Measurements from ENCODE around the gene UNC13C.
A peak's percentile ranks its signal among the peaks of the same experiment; 100 is the strongest.

UNC13C gene

DNA sequence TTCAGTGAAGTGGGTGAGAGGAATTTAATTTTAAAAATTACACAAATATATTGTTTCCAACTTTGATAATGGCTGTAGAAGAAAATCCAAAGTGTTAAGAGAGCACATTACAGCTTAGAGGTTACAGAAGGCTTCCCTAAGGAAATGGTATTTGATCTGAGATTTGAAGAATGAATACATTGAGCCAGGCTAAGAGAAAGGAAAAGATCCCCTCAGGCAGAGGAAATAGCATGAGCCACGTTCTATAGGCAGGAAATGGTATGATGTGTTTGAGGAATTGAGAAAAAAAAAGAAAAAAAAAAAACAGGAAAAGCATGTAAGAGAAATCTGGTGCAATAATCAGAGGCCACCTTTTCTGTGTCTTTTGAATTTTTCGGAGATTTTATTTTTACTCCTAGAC lies 48.6 kb downstream of the UNC13C start:
- no peak for DNase-seq

DNA sequence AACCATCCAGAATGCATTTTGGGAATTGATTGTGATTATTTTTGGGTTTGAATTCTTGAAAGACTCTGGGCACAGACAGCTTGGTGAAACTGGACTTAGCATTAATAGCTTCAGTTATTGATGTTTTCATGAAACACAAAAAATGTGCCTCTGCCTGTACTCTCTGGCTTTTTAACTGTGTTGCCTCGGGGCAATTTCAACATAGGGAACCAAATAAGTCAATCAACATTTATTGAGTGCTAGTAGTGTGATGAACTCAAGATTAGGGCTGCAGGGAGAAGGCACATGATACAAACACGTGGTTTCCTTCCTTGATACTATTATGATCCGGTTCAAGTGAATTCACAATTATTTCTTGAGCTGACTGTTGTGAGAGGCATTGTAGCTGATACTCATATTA lies 50.8 kb downstream of the UNC13C start:
- no peak for DNase-seq

DNA sequence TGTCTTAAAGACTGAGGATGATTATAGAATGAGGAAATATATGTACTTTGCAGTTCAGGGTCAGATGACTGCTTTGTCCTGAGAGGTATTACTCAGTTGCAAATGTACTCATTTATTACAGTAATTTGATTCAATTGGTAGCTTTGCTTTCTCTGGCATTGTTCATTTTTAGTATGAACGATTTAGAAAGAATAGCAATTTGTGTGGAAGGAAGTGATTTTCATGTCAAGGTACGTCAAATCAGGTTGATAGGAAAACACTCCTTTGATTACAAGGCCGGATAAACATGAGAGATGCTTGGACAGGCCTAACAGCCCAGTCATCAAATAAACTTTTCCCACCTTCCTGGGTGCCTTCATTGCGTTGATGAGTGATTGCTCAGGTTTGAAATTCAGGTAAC lies 53.8 kb downstream of the UNC13C start:
- no peak for DNase-seq

DNA sequence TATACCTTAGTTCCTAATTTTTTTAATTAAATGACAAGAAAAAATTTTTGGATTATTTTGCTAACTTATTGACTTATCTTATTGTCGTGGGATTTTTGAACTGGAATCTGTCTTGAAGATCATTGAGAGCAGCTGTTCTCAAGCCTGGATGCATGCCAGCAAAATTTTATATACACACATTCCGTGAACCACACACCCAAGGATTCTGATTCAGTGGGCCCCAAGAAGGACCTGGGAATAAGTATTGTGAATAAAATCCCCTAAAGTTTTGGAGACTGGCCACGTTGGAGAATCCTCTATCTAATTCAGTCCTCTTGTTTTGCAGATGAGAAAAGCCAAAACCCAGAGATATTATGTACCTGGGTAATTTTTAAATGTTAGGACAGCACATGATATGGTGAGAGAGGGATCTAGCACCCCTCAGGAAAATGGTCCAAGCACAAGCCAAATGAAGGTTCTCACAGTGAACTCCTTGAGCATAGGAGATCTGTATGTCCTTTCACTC lies 55.2 kb downstream of the UNC13C start:
- no peak for DNase-seq

DNA sequence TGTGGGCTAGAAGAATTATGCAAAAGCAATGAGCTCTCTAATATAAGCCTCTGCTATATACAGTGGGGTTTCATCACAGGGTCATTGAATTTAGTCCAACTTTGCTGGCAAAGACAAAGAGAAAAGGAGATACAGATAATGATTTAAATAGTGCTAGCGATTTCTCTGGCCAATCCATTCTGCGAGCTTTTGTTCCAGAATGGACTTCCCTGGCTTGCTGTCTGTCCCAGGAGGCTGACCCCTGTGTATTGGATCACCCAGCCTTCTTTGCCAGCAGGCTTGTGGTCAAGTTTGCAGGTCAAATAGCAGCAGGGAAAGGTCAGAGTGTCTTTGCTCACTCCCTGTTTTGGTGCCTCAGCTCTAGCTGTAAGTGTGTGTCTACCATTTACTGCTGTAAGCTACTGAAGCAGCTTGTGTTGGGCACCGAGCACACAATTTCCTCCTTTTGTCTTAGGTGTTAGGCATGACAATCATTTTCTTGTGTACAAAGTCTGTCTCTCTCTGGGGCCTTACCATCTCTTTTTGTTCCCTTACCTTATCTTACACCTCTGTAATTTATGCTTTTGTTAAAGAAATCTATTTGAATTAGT lies 55.7 kb downstream of the UNC13C start:
- no peak for DNase-seq

DNA sequence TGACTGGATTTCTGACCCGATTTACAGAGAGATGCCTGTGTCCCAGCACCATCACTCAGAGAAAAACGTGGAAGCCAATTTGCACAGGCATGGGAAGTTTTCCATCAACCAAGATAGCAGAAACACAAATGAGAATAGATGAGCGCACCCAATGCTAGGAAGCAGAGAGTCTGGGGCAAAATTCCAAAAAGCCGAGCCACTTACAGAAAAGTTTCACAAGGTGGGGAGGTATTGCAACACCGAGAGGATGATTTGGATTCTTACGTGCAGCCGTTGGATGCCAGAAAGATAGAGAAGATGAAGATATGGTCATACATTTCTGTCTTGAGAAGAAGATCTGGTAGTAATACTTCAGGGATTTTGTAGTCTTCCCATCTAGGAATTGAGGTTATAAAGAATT lies 57.4 kb downstream of the UNC13C start:
- no peak for DNase-seq

DNA sequence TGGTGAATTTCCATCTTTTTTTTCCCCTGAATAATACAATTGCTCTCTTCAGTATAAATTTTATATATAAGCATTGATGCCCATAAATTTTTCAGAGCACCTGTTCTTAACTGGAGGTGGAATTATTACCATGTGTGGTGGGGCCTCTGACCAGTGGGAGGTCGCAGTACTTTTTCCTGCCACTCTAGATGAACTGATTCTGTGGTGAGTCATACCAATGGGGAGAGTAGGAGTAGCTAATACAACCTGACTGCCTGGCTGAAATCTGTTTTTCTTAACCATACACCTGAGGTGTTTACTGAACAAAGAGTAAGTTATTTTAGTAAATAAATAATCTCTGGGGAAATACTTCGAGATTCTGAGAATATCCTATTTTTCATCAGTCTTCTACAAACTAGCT lies 67.2 kb downstream of the UNC13C start:
- DNase-seq: no peak

DNA sequence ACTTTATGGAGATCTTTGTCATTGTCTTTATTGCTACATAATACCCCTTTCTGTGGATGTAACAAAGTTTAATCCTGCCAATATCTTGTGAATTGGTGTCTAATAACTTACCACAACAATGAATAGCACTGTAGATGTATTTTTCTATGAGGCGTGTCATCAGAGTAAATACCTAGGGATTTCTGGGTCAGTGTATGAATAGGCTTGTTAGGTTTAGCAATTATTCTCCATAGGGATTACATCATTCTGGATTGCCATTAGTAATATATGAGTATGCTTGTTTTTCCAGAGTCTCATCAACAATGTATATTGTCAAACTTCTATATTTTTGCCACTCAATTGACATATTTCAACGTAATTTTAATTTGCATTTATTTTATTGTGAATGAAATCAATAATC lies 67.9 kb downstream of the UNC13C start:
- DNase-seq: no peak

DNA sequence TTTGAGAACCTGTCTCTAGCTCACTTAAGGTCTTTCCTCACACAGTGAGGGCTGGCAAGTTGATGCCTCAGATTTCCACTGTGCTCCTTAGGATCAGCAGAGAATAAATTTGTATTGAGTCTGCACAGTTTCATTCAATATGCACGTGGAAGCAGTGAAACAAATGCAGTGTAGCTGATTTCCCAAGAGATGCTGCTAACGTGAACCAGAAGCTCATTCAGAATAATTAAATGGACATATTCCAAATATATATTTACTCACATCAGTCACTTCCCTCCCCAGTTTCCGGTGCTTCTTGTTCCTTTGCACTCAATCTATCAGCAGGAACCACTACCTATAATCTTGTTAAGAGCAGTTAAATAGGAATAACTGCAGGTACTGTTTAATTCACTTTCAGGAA lies 86.1 kb downstream of the UNC13C start:
- DNase-seq: no peak

DNA sequence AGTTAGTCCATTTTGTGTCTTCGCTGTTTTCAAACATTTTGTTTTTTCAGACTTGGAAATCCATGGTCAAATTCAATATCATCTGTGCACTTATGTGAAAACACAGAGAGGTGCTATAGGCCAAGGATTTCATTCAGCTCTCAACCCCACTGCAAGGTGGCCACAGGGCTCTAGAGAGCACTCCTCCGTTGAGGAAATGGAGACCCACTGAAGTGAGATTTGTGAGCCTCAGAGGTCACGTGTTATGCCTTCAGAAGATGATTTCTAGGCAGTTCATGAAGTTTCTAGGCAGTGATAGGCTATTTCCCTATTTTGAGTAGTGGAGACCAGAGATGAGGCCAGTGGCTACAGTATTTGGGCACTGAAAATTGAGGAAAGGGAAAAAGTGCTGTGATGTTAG lies 88.2 kb downstream of the UNC13C start:
- DNase-seq: no peak

DNA sequence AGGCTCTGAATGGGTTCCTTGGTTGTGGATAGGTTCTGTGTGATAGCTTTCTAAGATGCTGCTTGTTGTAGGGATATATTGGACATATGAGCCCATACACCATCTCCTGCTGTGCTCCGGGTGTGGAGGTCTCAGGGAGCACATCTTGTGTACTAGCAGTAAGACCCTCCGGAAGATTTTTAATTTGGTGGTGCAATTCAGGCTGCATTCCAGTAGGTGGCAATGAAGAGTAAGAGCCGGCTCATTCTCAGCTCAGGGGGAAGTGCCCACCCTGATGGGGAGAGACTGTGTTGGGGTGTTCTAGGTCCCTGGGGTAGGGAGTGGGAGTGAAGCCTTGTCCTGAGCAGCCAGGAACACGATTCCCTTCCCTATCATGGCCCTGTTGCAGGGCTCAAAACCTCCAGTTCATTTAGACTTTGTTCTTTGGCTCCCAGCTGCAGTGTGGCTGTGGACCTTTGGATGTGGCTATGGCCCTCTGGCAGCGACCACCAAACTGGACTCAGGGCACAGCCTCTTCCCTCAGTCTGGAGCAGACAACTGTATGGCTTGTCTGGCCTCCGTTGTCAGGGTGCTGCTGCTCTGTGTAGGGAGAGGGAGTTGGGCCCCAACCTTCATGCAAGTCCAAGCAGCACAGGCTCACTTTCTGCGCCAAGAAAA lies 104.7 kb downstream of the UNC13C start:
- peak; percentile 11 for DNase-seq

DNA sequence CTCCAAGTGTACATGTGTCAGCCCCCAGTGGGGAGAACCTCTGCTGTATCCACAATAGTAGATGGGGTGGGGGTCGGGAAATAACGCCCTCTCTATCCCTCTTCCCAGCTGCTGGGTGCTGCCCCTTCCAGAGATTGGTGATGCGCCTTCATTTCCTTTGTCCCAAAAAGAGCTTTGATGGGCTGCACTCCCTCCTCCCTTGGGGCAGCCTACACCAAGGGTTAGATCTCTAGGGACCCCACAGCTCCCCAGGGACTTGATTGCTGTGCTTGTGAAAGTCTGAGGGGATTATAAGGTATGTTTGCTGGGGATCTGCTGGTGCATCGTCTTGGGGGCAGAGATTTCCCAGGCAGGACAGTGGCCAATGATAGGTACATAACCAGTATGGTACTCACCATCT lies 105.3 kb downstream of the UNC13C start:
- no peak for DNase-seq

DNA sequence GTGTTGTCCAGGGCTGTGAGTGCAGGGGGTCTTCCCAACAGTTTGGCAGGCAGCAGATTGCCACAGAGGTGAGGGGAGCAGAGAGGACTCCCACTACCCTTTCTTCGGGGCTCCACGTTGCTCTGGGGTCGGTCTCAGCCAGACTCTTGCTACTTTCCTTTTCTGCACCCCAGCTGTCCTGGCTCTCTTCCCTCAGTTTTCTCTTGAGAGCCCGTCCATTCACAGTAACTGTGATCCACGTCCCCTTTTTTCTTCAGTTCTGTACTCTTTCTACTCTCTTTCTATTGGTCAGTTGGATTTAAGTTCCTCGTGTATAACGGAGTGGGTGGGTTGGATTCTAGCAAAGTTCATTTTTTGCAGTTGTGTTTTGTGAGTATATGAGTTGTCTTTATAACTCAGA lies 105.8 kb downstream of the UNC13C start:
- no peak for DNase-seq

DNA sequence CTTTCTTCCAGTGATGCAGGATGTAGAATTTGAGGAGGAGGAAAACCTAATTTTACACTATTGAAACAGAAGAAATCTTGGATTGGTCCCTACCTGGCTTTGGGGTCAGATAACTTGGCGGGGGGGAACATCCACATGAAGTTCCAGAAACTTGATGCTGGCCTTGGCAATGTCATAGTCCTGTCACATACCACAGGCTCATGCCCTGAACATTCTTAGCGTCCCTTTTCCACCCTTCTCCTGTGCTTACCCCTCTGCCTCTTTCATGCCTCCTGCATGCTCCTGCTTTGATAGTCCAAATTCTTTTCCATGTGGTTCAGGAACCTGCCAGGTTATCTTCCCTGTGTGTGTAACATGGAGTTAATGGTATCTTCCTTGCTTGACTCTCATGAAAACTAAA lies 110.6 kb downstream of the UNC13C start:
- DNase-seq: no peak

DNA sequence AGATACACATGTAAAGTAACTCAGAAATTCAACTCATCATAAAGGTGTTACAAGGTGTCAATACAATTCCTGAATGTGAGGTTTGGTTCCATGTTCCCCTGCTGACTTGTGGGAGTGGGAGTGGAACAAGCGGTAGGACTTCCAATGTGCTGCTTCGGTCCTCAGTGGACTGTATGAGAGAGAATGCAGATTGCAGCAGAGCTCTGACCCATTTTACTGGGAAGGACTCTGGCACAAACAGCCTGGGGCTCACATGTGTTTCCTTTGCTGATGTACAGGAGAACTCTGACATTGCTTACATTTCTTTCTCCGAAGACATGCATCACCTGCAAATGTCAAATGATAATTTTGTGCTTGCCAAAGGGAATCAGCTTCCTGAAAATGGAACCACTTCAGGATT lies 111.5 kb downstream of the UNC13C start:
- DNase-seq: no peak

DNA sequence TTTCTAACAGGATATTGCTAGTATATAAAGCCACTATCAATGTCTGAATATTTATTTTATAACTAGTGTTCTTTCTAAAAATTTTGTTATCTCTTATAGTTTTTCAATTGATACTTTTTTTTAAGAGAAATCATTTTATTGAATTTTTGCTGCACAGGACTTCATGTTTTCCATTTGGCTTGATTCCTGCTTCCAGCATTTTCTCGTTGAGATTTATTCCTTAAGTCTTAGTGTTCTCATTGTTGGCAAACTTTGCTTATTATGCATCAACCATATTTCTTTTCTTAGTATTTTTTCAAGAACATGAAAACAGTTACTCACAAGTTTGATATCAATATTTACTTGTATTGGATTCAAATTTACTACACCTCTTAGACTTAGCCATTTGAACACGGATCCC lies 113.4 kb downstream of the UNC13C start:
- DNase-seq: no peak

DNA sequence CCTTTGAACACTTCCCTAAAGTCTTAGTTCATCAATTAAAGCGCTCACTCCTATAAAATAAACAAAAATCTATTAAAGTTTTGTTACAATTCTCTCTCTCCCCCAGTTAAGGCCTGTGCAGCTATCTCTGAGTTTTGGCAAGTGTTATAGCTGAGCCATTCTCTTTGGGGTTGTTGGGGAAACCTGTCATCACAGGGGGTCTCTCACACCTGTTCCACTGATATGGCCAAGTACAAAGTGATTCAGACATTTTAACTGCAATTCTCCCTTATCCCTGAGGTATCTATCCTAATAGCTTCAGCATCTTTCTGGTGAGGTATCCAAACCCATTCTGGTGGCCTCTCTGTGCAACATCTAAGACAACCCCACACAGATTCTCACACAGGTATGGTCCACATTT lies 116.4 kb downstream of the UNC13C start:
- no peak for DNase-seq

DNA sequence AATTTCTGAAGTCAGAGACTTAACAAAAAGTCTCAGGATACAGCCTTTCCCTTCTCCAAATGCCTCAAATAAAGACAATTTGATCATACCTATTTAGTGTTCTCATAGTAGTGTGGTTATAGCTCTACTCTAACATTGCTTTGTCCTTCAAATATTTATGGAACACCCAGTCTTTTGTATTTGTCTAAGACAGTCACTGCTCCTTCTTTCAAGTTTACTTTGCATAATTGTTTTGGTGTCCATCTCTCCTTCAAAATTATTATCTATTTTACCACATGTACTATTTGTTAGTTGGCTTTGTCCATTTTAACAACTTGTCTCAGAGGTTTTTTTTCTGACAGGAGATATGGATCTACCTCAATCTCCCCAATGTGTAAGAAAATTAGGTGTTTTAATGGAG lies 118.8 kb downstream of the UNC13C start:
- DNase-seq: no peak

DNA sequence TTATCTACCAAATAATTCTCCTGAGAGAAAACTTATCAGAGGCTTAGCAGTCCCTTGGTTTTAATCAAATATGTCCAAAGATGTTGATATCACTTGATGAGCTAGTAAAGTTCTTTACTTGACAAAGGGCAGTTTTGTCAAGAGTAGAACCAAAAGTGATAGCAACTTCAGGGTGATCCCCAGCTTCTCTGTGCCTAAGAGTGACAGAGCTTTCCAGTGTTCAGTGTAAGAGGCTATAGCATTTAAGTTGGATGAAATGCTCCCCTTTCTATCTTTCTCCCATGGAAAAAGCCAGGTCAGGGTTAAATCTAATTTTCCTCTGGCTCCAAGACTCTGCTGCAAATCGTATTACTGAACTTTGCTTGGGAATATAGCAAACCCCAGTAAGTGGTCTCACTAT lies 120.8 kb downstream of the UNC13C start:
- no peak for DNase-seq

DNA sequence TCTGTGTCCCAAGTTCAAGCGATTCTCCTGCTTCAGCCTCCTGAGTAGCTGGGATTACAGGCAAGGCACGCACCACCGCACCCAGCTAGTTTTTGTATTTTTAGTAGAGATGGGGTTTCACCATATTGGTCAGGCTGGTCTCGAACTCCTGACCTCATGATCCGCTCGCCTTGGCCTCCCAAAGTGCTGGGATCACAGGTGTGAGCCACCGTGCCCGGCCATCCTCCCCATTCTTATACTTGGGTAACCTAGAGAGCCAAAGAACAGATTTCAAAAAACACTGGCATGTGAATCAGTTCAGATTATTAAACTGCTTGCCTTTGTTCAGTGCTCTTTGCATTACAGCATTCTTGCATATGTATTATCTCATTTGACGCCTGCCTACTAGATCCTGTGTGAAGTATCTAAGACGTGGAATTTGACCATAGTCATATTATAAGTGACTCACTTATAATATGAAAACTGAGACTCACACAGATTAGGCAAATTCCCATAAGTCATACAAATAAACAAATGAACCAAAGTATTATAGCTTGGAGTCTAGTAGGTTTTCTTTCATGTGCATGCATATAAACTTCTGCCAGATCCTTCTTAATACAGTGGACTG lies 123.5 kb downstream of the UNC13C start:
- no peak for DNase-seq

DNA sequence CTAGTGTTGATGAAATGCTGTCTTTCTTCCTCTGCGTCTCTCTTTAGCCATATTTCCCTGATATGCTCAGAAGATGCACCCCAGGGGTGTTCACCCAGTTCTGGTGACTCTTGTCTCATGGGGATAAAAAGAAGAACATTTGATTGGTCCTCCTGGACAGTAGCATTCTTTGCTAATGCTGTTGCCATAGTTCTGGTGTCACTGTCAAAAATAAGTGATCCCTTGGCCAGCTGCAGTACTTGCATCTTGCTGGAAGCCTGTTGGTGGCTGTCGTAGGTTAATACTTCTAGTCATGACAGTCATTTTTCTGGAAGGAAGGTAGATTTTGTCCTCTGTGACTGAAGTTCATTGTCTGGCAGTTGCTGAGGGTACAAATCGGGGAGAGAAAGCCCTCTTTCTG lies 124.5 kb downstream of the UNC13C start:
- no peak for DNase-seq

DNA sequence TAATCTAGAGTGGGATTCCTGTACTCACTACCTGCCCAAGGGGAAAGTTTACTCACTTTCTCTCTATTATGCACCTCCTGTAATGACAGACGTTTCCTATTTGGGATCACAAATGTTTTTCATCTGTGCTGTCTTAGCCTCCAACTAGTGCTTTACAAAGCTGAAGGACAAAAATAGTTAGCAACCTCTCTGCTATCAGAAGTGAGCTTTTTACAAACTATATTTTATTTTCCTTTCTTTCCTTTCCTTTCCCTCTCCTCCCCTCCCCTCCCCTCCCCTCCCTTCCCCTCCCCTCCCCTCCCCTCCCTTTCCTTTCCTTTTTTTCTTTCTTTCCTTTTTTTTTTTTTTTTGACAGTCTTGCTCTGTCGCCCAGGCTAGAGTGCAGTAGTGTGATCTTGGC lies 130.8 kb downstream of the UNC13C start:
- no peak for DNase-seq

DNA sequence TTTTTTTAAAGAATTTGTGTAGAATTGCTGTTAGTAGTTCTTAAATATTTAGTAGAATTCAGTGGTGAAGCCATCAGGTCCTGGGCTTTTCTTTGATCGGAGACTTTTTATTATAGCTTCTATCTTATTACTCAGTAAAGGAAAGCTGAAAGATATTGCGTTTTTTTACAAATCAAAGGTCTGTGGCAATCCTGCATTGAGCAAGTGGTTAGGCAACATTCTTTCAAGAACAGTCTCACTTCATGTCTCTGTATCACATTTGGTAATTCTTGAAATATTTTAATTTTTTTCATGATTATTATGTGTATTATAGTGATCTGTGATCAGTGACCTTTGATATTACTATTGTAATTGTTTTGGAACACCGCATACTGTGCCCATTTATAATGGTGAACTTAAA lies 140.8 kb downstream of the UNC13C start:
- no peak for DNase-seq

DNA sequence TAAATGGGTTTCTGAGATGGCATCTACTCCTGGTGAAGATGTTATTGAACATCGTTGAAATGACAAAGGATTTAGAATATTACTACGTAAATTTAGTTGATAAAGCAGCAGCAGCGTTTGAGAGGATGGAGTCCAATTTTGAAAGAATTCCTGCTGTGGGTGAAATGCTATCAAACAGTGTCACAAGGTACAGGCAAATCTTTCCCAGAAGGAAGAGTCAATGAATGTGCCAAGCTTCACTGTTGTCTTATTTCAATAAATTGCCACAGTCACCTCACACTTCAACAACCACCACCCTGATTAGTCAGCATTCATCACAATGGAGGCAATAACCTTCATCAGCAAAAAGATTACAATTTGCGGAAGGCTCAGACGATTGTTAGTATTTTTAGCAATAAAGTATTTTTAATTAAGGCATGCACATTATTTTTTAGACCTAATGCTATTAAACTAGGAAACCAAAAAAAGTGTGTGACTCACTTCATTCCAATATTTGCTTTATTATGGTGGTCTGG lies 142.8 kb downstream of the UNC13C start:
- DNase-seq: no peak

DNA sequence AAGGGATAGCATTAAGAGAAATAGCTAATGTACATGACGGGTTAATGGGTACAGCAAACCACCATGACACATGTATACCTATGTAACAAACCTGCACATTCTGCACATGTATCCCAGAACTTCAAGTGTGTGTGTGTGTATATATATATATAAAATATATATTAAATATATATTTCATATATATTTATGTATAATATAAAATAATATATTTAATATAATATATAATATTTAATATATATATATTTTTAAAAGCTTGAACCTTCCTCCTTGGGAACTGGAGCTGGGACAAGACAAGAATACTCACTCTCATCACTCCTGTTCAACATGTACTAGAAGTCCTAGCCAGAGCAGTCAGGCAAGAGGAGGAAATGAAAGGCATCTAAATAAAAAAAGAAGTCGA lies 149.3 kb downstream of the UNC13C start:
- no peak for DNase-seq

All from hematopoietic multipotent progenitor cell treated with erythropoietin and hydrocortisone succinate and interleukin-3 and kit ligand, for 8 days (in vitro differentiated cells).